H9 (cell line): ENCODE measurements around the gene TBC1D22A. TPM values are rescaled to one million over a fixed set of nuclear protein-coding genes. Genes with fewer than 3 reads are reported as not detected.

Experiments used
- DNase-seq: peaks from one replicate; pipeline ENCODE4 v3.0.0-alpha.2; 2017
- H2AFZ ChIP-seq: one replicate; pipeline ENCODE4 v1.6.1; 2013; ENCODE audit warnings: mild to moderate bottlenecking, low read length, control low read depth, moderate library complexity
- H2AK5ac ChIP-seq: 2 replicates; pipeline ENCODE4 v1.6.1; 2013; ENCODE audit warnings: low read length, control low read depth, mixed read lengths; ENCODE audit not compliant: insufficient read length
- H2BK120ac ChIP-seq: one replicate; pipeline ENCODE4 v1.6.1; 2013; ENCODE audit warnings: low read depth, mild to moderate bottlenecking, low read length, control low read depth, inconsistent platforms; ENCODE audit not compliant: poor library complexity, severe bottlenecking
- H2BK12ac ChIP-seq: 2 replicates; pipeline ENCODE4 v1.6.1; 2013; ENCODE audit warnings: low read length, control low read depth, mixed read lengths, low read depth; ENCODE audit not compliant: insufficient read length
- H2BK15ac ChIP-seq: 2 replicates; pipeline ENCODE4 v1.6.1; 2013; ENCODE audit warnings: low read depth, low read length, control low read depth
- H2BK20ac ChIP-seq: one replicate; pipeline ENCODE4 v1.6.1; 2013; ENCODE audit warnings: low read depth, mild to moderate bottlenecking, low read length, control low read depth, inconsistent platforms; ENCODE audit not compliant: poor library complexity, severe bottlenecking
- H2BK5ac ChIP-seq: 2 replicates; pipeline ENCODE4 v1.6.1; 2013; ENCODE audit warnings: low read length, control low read depth, mixed read lengths; ENCODE audit not compliant: insufficient read length
- H3K14ac ChIP-seq: 2 replicates; pipeline ENCODE4 v1.6.1; 2013; ENCODE audit warnings: low read length, control low read depth; ENCODE audit not compliant: insufficient read depth
- H3K18ac ChIP-seq: 2 replicates; pipeline ENCODE4 v1.6.1; 2013; ENCODE audit warnings: low read depth, mild to moderate bottlenecking, mixed read lengths, low read length, control low read depth; ENCODE audit not compliant: insufficient read length
- H3K23ac ChIP-seq: 2 replicates; pipeline ENCODE4 v1.6.1; 2013; ENCODE audit warnings: low read length, control low read depth, mixed read lengths, low read depth; ENCODE audit not compliant: insufficient read length
- H3K23me2 ChIP-seq: 2 replicates; pipeline ENCODE4 v1.6.1; 2013; ENCODE audit warnings: low read depth, mild to moderate bottlenecking, mixed read lengths, low read length, control low read depth; ENCODE audit not compliant: insufficient read length, poor library complexity, severe bottlenecking
- H3K27ac ChIP-seq: 2 replicates; pipeline ENCODE4 v1.5.1; 2013; ENCODE audit warnings: low read length, control low read depth, mixed read lengths, low read depth; ENCODE audit not compliant: insufficient read length
- H3K27me3 ChIP-seq: 2 replicates; pipeline ENCODE4 v1.6.1; 2013; ENCODE audit warnings: low read length, control low read depth, inconsistent platforms; ENCODE audit not compliant: insufficient read depth
- H3K4ac ChIP-seq: 2 replicates; pipeline ENCODE4 v1.6.1; 2013; ENCODE audit warnings: low read depth, mild to moderate bottlenecking, control low read depth, inconsistent platforms, low read length, moderate library complexity
- H3K4me1 ChIP-seq: 2 replicates; pipeline ENCODE4 v1.6.1; 2013; ENCODE audit warnings: low read length, control low read depth, inconsistent platforms; ENCODE audit not compliant: insufficient read depth
- H3K4me2 ChIP-seq: 2 replicates; pipeline ENCODE4 v1.6.1; 2013; ENCODE audit warnings: low read length, control low read depth, mixed read lengths; ENCODE audit not compliant: insufficient read length, insufficient read depth
- H3K56ac ChIP-seq: 2 replicates; pipeline ENCODE4 v1.6.1; 2013; ENCODE audit warnings: low read depth, mild to moderate bottlenecking, mixed read lengths, low read length, control low read depth; ENCODE audit not compliant: insufficient read length
- H3K79me1 ChIP-seq: 2 replicates; pipeline ENCODE4 v1.6.1; 2013; ENCODE audit warnings: low read depth, mild to moderate bottlenecking, moderate library complexity, low read length, control low read depth, inconsistent platforms; ENCODE audit not compliant: insufficient read depth, poor library complexity, severe bottlenecking
- H3K79me2 ChIP-seq: 2 replicates; pipeline ENCODE4 v1.6.1; 2013; ENCODE audit warnings: low read length, control low read depth, inconsistent platforms; ENCODE audit not compliant: insufficient read depth
- H3K9ac ChIP-seq: 2 replicates; pipeline ENCODE4 v1.6.1; 2013; ENCODE audit warnings: low read length, control low read depth, mixed read lengths; ENCODE audit not compliant: insufficient read length; ENCODE audit errors: extremely low read depth
- H3K9me3 ChIP-seq: one replicate; pipeline ENCODE4 v1.6.1; 2013; ENCODE audit warnings: low read depth, low read length, inconsistent platforms; ENCODE audit not compliant: control insufficient read depth
- H3T11ph ChIP-seq: one replicate; pipeline ENCODE4 v1.6.1; 2013; ENCODE audit warnings: mild to moderate bottlenecking, low read length, control low read depth, inconsistent platforms
- H4K20me1 ChIP-seq: one replicate; pipeline ENCODE4 v1.6.1; 2013; ENCODE audit not compliant: control insufficient read depth, insufficient read length, insufficient read depth
- H4K5ac ChIP-seq: 2 replicates; pipeline ENCODE4 v1.6.1; 2013; ENCODE audit warnings: low read depth, mild to moderate bottlenecking, mixed read lengths, low read length, control low read depth; ENCODE audit not compliant: insufficient read length
- H4K8ac ChIP-seq: replicated peaks from 2 replicates; pipeline ENCODE4 v1.6.1; 2013; ENCODE audit warnings: low read length, control low read depth, mixed read lengths, low read depth; ENCODE audit not compliant: insufficient read length
- H4K91ac ChIP-seq: 2 replicates; pipeline ENCODE4 v1.6.1; 2013; ENCODE audit warnings: low read depth, mild to moderate bottlenecking, moderate library complexity, mixed read lengths, low read length, control low read depth; ENCODE audit not compliant: insufficient read length
- H3K27ac Mint-ChIP-seq, 3 experiments: 2 replicates in 2 of 3; 3 replicates in 1 of 3; pipeline ENCODE4 v1.8.0; 2020 to 2021; ENCODE audit warnings: mixed read lengths in 3 of 3, mild to moderate bottlenecking in 1 of 3, moderate library complexity in 1 of 3
- H3K27me3 Mint-ChIP-seq: 2 replicates; pipeline ENCODE4 v1.8.0; 2021; ENCODE audit warnings: low read depth, mild to moderate bottlenecking, moderate library complexity, mixed read lengths
- H3K36me3 Mint-ChIP-seq, 3 experiments: 2 replicates in 2 of 3; 3 replicates in 1 of 3; pipeline ENCODE4 v1.8.0; 2020 to 2021; ENCODE audit warnings: low read depth in 3 of 3, mixed read lengths in 3 of 3; ENCODE audit not compliant: insufficient read depth in 1 of 3
- H3K4me1 Mint-ChIP-seq, 2 experiments: 2 replicates each; pipeline ENCODE4 v1.8.0; 2020; ENCODE audit warnings: mixed read lengths in 2 of 2
- H3K4me3 Mint-ChIP-seq, 2 experiments: 2 replicates in 1 of 2; 3 replicates in 1 of 2; pipeline ENCODE4 v1.8.0; 2020 to 2021; ENCODE audit warnings: mild to moderate bottlenecking in 2 of 2, mixed read lengths in 2 of 2, moderate library complexity in 1 of 2
- H3K9me3 Mint-ChIP-seq, 2 experiments: 2 replicates in 1 of 2; 3 replicates in 1 of 2; pipeline ENCODE4 v1.8.0; 2020; ENCODE audit warnings: mild to moderate bottlenecking in 2 of 2, mixed read lengths in 2 of 2, moderate library complexity in 1 of 2
- WGBS: extraction: QIAGEN DNeasy Blood & Tissue Kit; methylation state at CpG from one replicate; pipeline ENCODE4 v1.1.7; 2013; ENCODE audit warnings: missing lambda C conversion rate, low lambda C conversion rate, mixed read lengths; ENCODE audit not compliant: insufficient read length; ENCODE audit errors: extremely low coverage; 5-methylcytosine and 5-hydroxymethylcytosine counted together
- total RNA-seq: library from RNA; stranded (reverse); gene quantifications from 2 replicates; pipeline ENCODE4 v1.2.1, GENCODE V29; 2021
- TF ChIP-seq, protein P1 (sequence below): fragments of 200-600 bp; sonication (generic); conservative IDR thresholded peaks from 3 replicates; pipeline ENCODE4 v1.8.0; 2021; ENCODE audit warnings: antibody characterized with exemption, mild to moderate bottlenecking

TBC1D22A gene
- total RNA-seq, 1 experiment from 2014 or later: 20.8 TPM

- DNase-seq: peak; percentile 50
Measured at GRCh38 chr22:46738647-46739093, 23.8 kb upstream of the TBC1D22A start.

More at GRCh38 chr22:46738647-46739093, 23.8 kb upstream of the TBC1D22A start:
- H3K27me3 ChIP-seq: no peaks in the 10 kb centered on the region
- H3K4me1 ChIP-seq: peaks cover 7% of the 10 kb centered on the region; the same call in 1 of the 2 replicates
- peaks cover 4% of the 10 kb centered on the region for H3K79me1 ChIP-seq
- no peak overlapping the region for H3K56ac ChIP-seq
- no peak overlapping the region for H3K9ac ChIP-seq
- Mint-ChIP-seq H3K4me3 (peak overlapping the region; percentile 65 to 80), H3K4me1 (peaks cover 31 to 34% of the 10 kb centered on the region in 2 experiments), H3K27ac (no peak overlapping the region; a peak in 1 of 7 replicates), H3K9me3 (peaks cover 3 to 8% of the 10 kb centered on the region in 2 experiments; a peak in 2 of 5 replicates), H3K36me3 (peaks cover 0 to 6% (median 2%) of the 10 kb centered on the region in 3 experiments; a peak in 3 of 7 replicates), H3K27me3 (peaks cover 12% of the 10 kb centered on the region)
- H2BK20ac ChIP-seq: no peak overlapping the region
- H3K23ac ChIP-seq: no peak overlapping the region
- no peak overlapping the region for H3K18ac ChIP-seq
- H3K4ac ChIP-seq: no peak overlapping the region
- H3K4me2 ChIP-seq: peak overlapping the region; percentile 22
- H4K20me1 ChIP-seq: no peaks in the 10 kb centered on the region
- no peak overlapping the region for H4K91ac ChIP-seq
- H4K8ac ChIP-seq: no peak overlapping the region
- WGBS: no CpG with 5 or more reads among the region's 20 CpGs
- H3K79me2 ChIP-seq: peaks cover 2% of the 10 kb centered on the region; the same call in 1 of the 2 replicates
- no peak overlapping the region for H2AK5ac ChIP-seq
- TF ChIP-seq, protein P1, sequence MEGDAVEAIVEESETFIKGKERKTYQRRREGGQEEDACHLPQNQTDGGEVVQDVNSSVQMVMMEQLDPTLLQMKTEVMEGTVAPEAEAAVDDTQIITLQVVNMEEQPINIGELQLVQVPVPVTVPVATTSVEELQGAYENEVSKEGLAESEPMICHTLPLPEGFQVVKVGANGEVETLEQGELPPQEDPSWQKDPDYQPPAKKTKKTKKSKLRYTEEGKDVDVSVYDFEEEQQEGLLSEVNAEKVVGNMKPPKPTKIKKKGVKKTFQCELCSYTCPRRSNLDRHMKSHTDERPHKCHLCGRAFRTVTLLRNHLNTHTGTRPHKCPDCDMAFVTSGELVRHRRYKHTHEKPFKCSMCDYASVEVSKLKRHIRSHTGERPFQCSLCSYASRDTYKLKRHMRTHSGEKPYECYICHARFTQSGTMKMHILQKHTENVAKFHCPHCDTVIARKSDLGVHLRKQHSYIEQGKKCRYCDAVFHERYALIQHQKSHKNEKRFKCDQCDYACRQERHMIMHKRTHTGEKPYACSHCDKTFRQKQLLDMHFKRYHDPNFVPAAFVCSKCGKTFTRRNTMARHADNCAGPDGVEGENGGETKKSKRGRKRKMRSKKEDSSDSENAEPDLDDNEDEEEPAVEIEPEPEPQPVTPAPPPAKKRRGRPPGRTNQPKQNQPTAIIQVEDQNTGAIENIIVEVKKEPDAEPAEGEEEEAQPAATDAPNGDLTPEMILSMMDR: no peak
- H2BK5ac ChIP-seq: no peak overlapping the region
- no peak overlapping the region; the same call in 1 of the 2 replicates for H3K14ac ChIP-seq
- no peak overlapping the region for H2BK120ac ChIP-seq
- no peak overlapping the region for H2AFZ ChIP-seq
- no peak overlapping the region for H3T11ph ChIP-seq
- H3K23me2 ChIP-seq: no peaks in the 10 kb centered on the region
- no peak overlapping the region for H2BK15ac ChIP-seq
- H2BK12ac ChIP-seq: no peak overlapping the region
- H4K5ac ChIP-seq: no peak overlapping the region
- no peaks in the 10 kb centered on the region for H3K9me3 ChIP-seq
- H3K27ac ChIP-seq: no peak overlapping the region
